SKM-1 (cell line): ENCODE results near the gene TPX2.

Experiments
- DNase-seq: peaks from one replicate; lab custom pipeline; 2025; ENCODE audit not compliant: unreplicated experiment; lab: John Stamatoyannopoulos, UW

Gene TPX2

GRCh38 chr20:31845300-31845863 lies 106.3 kb downstream of the TPX2 start, which contains the start of gene FOXS1:
Gene FOXS1 (minus strand): TSS chr20:31845604. CDS start chr20:31845542, 62 bp downstream.
- DNase-seq, result no peak

GRCh38 chr20:31846793-31847138 lies 107.7 kb downstream of the TPX2 start:
- DNase-seq, result no peak

- no peak for DNase-seq
These were observed 109.3 kb downstream of the TPX2 start for GRCh38 chr20:31848088-31848999.

GRCh38 chr20:31849306-31849930 lies 110.3 kb downstream of the TPX2 start:
- no peak for DNase-seq
